Hindlimb muscle (tissue), 1 donor: ENCODE results near the gene DNMT3A. TPM values are rescaled to one million over a fixed set of nuclear protein-coding genes. Genes with fewer than 3 reads are reported as not detected.

Experiments
- DNase-seq: peaks from one replicate; pipeline ENCODE4 v3.0.0-alpha.2; 2013
- polyA plus RNA-seq: library from polyadenylated mRNA; unstranded; fragments of 120-200 nt; gene quantifications from one replicate; pipeline ENCODE4 v1.2.1, GENCODE V29; 2013; ENCODE audit not compliant: insufficient read length

DNMT3A gene
- 69.9 TPM for polyA plus RNA-seq

DNA sequence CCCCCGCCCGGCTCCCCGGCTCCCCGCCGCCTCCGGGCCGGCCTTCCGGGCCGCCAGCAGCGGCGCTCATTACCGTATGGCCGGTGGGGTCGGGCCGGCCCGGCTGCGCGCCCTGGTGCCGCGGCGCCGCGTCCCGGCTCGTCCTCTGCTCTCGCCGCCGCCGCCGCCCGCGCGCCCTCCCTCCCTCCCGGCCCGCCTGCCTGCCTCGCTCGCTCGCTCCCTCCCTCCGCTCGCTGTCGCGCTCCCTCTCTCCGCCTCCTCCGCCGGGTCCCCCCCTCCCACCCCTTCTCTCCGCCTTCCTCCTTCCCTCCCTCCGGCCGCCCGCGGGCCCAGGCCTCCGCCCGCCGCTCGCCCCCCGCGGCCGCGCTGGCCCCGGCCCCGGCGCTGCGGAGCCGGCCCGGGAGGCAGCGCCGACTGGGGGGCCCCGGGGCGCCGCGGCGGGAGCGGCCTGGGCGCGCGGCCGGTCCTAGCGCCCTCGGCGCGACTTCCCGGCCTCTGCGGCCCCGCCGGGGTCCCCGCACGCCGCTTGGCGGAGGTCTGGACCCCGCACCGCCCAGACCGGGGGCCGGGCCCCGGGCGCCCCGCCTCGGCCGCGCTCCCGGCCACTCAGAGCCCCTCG lies at the start of gene DNMT3A:
TSS of gene DNMT3A (minus strand) at position 173 of the 619 bp plus-strand sequence. CDS start 27,941 bp downstream, outside the sequence.
- peak; percentile 86 for DNase-seq

DNA sequence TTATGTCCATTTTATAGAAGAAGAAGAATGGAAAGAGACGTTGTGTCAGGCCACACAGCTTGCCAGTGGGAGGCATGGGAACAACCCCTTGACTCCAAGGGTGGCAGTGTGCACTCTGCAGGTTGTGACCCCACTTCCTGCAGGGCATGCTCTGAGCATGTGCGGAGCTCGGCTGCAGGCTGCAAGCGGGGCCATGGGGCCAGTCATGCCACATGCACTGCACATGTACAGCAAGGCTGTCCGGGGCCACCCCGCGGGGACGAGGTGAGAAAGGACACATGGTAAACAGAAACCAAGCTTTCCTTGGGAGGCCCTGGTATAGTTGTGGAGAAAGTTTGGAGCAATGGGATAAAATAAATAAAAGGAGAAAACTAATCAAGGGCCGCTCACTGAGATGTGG lies 47.4 kb upstream of the DNMT3A start:
- DNase-seq: no peak

GRCh38 chr2:25388491-25388890 lies 46.8 kb upstream of the DNMT3A start:
- DNase-seq: no peak

GRCh38 chr2:25387876-25388449 lies 46.2 kb upstream of the DNMT3A start:
- DNase-seq: no peak

DNA sequence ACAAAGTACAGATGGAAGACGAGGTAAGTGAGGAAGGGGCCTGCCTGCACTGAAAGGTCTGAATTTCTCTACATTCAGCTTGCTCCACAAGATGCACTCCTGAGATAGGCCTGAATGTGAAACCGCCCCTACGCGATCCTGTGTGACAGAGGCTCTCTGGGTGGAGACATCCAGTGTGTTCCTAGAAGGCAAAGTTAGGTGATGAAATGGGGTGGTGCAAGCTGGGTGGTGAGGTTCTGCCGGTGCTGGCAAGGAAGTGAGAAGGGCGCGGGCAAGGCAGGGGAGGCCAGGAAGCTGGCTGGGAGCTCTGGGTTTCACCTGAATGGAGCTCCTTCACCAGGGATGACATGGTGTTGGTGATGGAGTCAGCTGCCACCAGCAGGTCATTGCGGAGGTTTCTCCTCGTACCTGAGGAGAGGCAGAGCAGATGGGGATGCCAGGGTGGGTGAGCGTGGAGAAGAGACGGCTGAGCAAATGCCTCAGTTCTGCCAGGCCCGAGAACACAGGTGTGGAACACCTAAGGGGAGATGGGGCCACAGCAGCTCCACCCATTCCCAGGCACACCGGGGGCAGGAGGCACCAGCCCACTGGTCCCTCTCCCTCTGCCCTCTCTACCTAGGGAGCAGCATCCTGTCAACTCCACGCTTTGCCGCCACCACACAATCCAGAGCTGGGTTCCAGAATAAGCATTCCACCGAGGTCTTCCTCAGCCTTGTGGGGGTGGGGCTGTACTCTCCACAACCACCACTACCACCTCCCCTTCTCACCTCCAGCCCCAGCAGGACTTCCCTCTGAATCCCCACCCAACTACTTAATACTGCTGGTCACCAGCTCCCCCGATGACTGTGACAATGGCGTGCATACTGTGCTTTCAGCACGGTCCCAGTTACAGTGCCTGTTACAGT lies 45.5 kb upstream of the DNMT3A start:
- no peak for DNase-seq

DNA sequence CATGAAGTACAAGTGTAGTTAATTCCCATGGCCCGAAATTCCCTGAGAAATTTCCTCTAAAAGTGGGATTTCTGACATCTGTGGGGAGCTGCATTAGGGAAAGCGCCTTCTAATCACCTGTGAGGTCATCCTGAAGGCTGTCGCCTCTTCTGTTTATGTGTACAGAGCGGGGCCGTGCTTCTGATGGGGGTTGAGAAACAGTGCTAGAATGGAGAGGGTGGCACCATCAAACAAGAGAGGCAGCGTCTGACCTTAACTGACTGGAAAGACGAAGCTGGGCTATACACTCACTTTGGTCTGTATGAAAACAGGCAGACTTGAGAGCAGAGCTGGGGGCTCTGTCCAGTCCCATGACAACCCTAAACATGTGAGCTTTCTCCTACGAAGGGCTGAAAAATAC lies 44.2 kb upstream of the DNMT3A start:
- DNase-seq: no peak

GRCh38 chr2:25383806-25384205 lies 42.1 kb upstream of the DNMT3A start:
- DNase-seq: no peak

- no peak for DNase-seq
These were observed 39.8 kb upstream of the DNMT3A start for GRCh38 chr2:25381502-25381901.

DNA sequence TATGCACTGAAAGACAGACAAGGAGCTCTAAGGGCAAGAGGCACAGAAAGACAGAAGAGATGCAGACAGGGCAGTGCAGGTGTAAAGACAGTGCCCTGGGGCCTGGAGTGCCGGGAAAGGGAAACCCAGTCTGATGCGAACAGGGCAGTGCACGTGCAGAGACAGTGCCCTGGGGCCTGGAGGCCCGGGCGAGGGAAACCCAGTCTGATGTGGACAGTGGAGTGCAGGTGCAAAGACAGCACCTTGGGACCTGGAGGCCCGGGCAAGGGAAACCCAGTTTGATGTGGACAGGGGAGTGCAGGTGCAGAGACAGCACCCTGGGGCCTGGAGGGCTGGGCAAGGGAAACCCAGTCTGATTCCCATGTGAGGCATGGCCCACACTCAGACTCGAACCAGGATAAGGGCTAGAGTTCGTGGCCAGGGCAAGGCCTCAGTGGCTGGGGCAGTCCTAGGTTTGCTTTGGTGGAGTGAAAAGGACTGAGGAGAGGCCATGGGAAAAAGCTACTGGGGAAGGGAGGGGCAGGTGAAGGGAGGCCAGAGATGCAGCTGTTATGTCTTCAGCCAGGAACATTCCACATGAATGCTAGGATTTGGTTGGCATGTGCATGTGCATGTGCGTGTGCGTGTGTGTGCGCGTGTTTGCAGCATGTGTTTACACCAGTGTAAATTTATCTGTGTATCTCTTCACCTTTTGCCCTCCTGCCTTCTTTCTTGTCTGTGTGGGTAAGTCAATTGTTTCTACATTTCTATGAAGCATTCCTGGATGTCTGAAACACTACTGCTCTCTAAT lies 39.1 kb upstream of the DNMT3A start:
- DNase-seq: peak; percentile 40

DNA sequence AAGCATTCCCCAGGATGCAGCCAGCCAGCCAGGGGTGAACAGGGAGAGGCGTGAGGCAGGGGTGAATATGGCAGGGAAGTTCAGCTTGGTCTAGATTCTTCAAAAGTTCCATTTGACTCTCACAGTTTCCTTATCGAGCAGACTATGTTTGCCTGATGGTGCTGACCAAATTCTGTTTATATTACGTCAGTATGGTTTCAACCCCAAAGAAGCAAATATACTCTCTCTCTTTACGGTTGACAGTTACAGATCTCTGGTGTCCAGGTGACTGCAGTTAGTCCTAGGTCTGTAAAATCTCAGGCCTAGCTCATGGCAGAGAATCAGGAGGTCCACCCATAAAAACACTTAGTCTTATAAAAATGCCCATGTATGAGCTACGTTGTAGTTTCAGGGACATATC lies 38.3 kb upstream of the DNMT3A start:
- DNase-seq: no peak

DNA sequence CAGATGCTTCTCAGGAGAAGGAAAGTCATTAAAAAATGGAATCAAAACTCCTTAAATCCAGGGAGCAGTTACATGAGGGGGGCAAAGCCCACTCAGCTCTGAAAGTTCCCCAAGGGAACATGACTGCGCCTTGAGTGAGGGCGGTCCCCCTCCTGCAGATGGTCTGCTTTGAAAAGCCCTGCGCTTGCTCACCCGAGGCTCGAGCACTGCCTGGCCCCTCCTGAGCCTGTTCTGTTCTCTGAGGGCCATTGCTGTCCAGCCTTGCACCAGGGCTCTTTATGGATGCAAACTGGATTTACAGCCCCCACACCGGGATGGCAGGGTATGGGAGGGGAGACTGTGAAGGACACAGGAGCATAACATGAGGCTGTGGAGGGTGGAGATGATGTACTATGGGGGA lies 37.8 kb upstream of the DNMT3A start:
- no peak for DNase-seq

GRCh38 chr2:25378731-25379490 lies 37.2 kb upstream of the DNMT3A start:
- no peak for DNase-seq

DNA sequence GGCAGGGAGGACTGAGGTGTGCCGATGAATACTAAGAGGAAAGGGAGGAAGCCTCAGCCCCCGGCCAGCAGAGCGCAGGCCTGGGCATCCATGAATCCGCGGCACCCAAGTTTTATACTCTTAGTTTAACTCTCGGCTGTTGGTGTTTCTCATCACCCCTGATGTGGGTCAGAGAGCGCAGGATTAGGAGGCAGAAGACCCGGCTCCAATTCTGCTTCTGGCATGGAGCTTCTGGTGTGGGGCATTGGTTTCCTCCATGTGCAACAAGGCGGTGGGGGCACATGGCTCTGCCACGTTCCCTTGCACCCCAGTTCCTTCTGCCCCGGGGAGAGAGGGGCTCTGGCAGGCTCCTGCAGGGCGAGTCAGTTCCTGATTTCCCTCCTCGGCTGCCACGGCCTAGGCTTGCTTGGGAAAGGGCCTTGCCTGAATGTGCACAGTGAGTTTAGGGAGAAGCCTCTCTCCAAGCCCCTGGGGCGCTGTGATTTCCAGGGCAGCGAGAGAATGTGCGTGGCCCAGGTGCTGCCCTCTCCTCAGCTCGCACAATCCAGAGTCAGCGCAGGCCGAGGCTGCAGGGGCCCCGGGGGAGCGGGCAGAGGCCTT lies 36.2 kb upstream of the DNMT3A start:
- DNase-seq: no peak

- DNase-seq: peak; percentile 88
These were observed 35.3 kb upstream of the DNMT3A start for GRCh38 chr2:25376750-25377621.

GRCh38 chr2:25375989-25376545 lies 34.3 kb upstream of the DNMT3A start:
- no peak for DNase-seq

- no peak for DNase-seq
These were observed 33.8 kb upstream of the DNMT3A start for GRCh38 chr2:25375371-25375988.

GRCh38 chr2:25374827-25375226 lies 33.1 kb upstream of the DNMT3A start:
- DNase-seq: no peak

DNA sequence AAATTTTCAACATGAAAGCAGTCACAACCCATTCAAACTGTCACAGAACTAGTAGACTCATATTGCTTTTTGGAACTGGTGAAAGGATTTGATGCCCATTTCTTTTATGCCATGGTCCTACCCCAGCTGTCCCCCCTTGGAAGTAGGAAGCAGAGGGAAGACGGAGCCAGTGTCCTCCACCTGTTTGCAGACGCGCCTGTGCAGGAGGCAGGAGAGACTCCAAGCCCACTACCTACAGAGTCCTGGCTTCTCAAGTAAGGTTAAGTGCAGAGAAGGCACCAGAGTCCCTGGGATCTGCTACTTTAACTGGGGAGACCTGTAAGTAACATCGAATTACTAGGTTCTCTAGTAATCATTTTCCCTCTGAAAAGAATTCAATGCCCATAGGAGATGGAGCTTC lies 32.7 kb upstream of the DNMT3A start:
- DNase-seq: no peak

- DNase-seq: no peak
These were observed 31.7 kb upstream of the DNMT3A start for GRCh38 chr2:25373269-25373981.
